ENCODE results near the gene SSB. TPM values are rescaled to one million over a fixed set of nuclear protein-coding genes. Genes with fewer than 3 reads are reported as not detected.

Gene SSB
- total RNA-seq, 4 donors from 2014 or later = 53.9 to 79.2 (median 63.2) TPM

GRCh38 chr2:169771612-169772011, 27.1 kb upstream of the SSB start:
- peaks cover 0 to 28% (median 6%) of the 10 kb centered on the region in 4 donors for H3K4me1 ChIP-seq
- H3K27me3 ChIP-seq = peaks cover 0 to 12% of the 10 kb centered on the region in 2 donors
- 97 to 100% methylated on average over 2 of the region's 2 CpGs for WGBS, 2 donors
- H3K36me3 ChIP-seq = no peaks in the 10 kb centered on the region
- no peak for DNase-seq (ENCODE audit: low spot score in 2 of 2)
- no peak overlapping the region for H3K4me3 ChIP-seq
- no peak overlapping the region for H3K27ac ChIP-seq
- H3K9me3 ChIP-seq = no peaks in the 10 kb centered on the region
- TF ChIP-seq EP300 (IDR thresholded peaks at IDR 0.05) (no peak), POLR2A (IDR thresholded peaks at IDR 0.05) (no peak)
- TF ChIP-seq, protein P1, sequence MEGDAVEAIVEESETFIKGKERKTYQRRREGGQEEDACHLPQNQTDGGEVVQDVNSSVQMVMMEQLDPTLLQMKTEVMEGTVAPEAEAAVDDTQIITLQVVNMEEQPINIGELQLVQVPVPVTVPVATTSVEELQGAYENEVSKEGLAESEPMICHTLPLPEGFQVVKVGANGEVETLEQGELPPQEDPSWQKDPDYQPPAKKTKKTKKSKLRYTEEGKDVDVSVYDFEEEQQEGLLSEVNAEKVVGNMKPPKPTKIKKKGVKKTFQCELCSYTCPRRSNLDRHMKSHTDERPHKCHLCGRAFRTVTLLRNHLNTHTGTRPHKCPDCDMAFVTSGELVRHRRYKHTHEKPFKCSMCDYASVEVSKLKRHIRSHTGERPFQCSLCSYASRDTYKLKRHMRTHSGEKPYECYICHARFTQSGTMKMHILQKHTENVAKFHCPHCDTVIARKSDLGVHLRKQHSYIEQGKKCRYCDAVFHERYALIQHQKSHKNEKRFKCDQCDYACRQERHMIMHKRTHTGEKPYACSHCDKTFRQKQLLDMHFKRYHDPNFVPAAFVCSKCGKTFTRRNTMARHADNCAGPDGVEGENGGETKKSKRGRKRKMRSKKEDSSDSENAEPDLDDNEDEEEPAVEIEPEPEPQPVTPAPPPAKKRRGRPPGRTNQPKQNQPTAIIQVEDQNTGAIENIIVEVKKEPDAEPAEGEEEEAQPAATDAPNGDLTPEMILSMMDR (IDR thresholded peaks at IDR 0.05) = no peak

- Histone ChIP-seq H3K4me3 (no peak overlapping the region), H3K36me3 (no peaks in the 10 kb centered on the region), H3K27ac (no peak overlapping the region), H3K4me1 (peaks cover 0 to 27% (median 7%) of the 10 kb centered on the region in 4 donors), H3K9me3 (no peaks in the 10 kb centered on the region), H3K27me3 (peaks cover 0 to 11% of the 10 kb centered on the region in 2 donors)
- 89% methylated on average over 2 of the region's 2 CpGs for WGBS, 2 donors
- no peak for DNase-seq (ENCODE audit: low spot score in 2 of 2)
- no peak for TF ChIP-seq POLR2A (IDR thresholded peaks at IDR 0.05)
- TF ChIP-seq, protein P1 (IDR thresholded peaks at IDR 0.05) = no peak
- TF ChIP-seq EP300 (IDR thresholded peaks at IDR 0.05) = no peak
These were observed 26.0 kb upstream of the SSB start for GRCh38 chr2:169772651-169773050.

- TF ChIP-seq POLR2A (IDR thresholded peaks at IDR 0.05) (no peak), EP300 (IDR thresholded peaks at IDR 0.05) (no peak)
- TF ChIP-seq, protein P1 (IDR thresholded peaks at IDR 0.05) = no peak
These were observed 23.3 kb upstream of the SSB start for GRCh38 chr2:169775354-169775753.

GRCh38 chr2:169775765-169776164, 22.9 kb upstream of the SSB start:
- WGBS, 2 donors = 34 to 36% methylated on average over 2 of the region's 2 CpGs
- Histone ChIP-seq H3K27ac (peak overlapping the region in 3 of 4 donors; percentile 42 to 56 (median 44)), H3K36me3 (no peaks in the 10 kb centered on the region), H3K9me3 (no peaks in the 10 kb centered on the region), H3K27me3 (no peaks in the 10 kb centered on the region), H3K4me1 (peaks cover 0 to 13% (median 2%) of the 10 kb centered on the region in 4 donors), H3K4me3 (no peak overlapping the region)
- no peak for DNase-seq (ENCODE audit: low spot score in 2 of 2)
- TF ChIP-seq, protein P1 (IDR thresholded peaks at IDR 0.05) = no peak
- no peak for TF ChIP-seq EP300 (IDR thresholded peaks at IDR 0.05)
- TF ChIP-seq POLR2A (IDR thresholded peaks at IDR 0.05) = no peak

More at GRCh38 chr2:169775354-169775753, 23.3 kb upstream of the SSB start:
- 76 to 88% methylated on average over 3 of the region's 3 CpGs for WGBS, 2 donors
- peak overlapping the region in 3 of 4 donors; percentile 42 to 56 (median 44) for H3K27ac ChIP-seq
- no peaks in the 10 kb centered on the region for H3K9me3 ChIP-seq
- no peaks in the 10 kb centered on the region for H3K27me3 ChIP-seq
- no peaks in the 10 kb centered on the region for H3K36me3 ChIP-seq
- DNase-seq (ENCODE audit: low spot score in 2 of 2) = no peak
- H3K4me3 ChIP-seq = no peak overlapping the region
- peaks cover 0 to 13% (median 2%) of the 10 kb centered on the region in 4 donors for H3K4me1 ChIP-seq

- H3K27me3 ChIP-seq = no peaks in the 10 kb centered on the region
- TF ChIP-seq, protein P1 (IDR thresholded peaks at IDR 0.05) = no peak
- TF ChIP-seq POLR2A (IDR thresholded peaks at IDR 0.05) (no peak), EP300 (IDR thresholded peaks at IDR 0.05) (no peak)
- 61 to 66% methylated on average over 2 of the region's 2 CpGs for WGBS, 2 donors
- no peaks in the 10 kb centered on the region for H3K9me3 ChIP-seq
- peaks cover 0 to 13% (median 2%) of the 10 kb centered on the region in 4 donors for H3K4me1 ChIP-seq
- H3K27ac ChIP-seq = peak overlapping the region in 1 of 4 donors; percentile 56
- no peak overlapping the region for H3K4me3 ChIP-seq
- no peak for DNase-seq (ENCODE audit: low spot score in 2 of 2)
- H3K36me3 ChIP-seq = no peaks in the 10 kb centered on the region
These were observed 22.4 kb upstream of the SSB start for GRCh38 chr2:169776252-169776761.
